H9 (cell line): ENCODE data around the gene RAB40C. TPM values are rescaled to one million over a fixed set of nuclear protein-coding genes. Genes with fewer than 3 reads are reported as not detected.

Source experiments
- DNase-seq: peaks from one replicate; pipeline ENCODE4 v3.0.0-alpha.2; 2017
- H2AFZ ChIP-seq: one replicate; pipeline ENCODE4 v1.6.1; 2013; ENCODE audit warnings: mild to moderate bottlenecking, low read length, control low read depth, moderate library complexity
- H2AK5ac ChIP-seq: 2 replicates; pipeline ENCODE4 v1.6.1; 2013; ENCODE audit warnings: low read length, control low read depth, mixed read lengths; ENCODE audit not compliant: insufficient read length
- H2BK120ac ChIP-seq: one replicate; pipeline ENCODE4 v1.6.1; 2013; ENCODE audit warnings: low read depth, mild to moderate bottlenecking, low read length, control low read depth, inconsistent platforms; ENCODE audit not compliant: poor library complexity, severe bottlenecking
- H2BK12ac ChIP-seq: 2 replicates; pipeline ENCODE4 v1.6.1; 2013; ENCODE audit warnings: low read length, control low read depth, mixed read lengths, low read depth; ENCODE audit not compliant: insufficient read length
- H2BK15ac ChIP-seq: 2 replicates; pipeline ENCODE4 v1.6.1; 2013; ENCODE audit warnings: low read depth, low read length, control low read depth
- H2BK20ac ChIP-seq: one replicate; pipeline ENCODE4 v1.6.1; 2013; ENCODE audit warnings: low read depth, mild to moderate bottlenecking, low read length, control low read depth, inconsistent platforms; ENCODE audit not compliant: poor library complexity, severe bottlenecking
- H2BK5ac ChIP-seq: 2 replicates; pipeline ENCODE4 v1.6.1; 2013; ENCODE audit warnings: low read length, control low read depth, mixed read lengths; ENCODE audit not compliant: insufficient read length
- H3K14ac ChIP-seq: 2 replicates; pipeline ENCODE4 v1.6.1; 2013; ENCODE audit warnings: low read length, control low read depth; ENCODE audit not compliant: insufficient read depth
- H3K18ac ChIP-seq: 2 replicates; pipeline ENCODE4 v1.6.1; 2013; ENCODE audit warnings: low read depth, mild to moderate bottlenecking, mixed read lengths, low read length, control low read depth; ENCODE audit not compliant: insufficient read length
- H3K23ac ChIP-seq: 2 replicates; pipeline ENCODE4 v1.6.1; 2013; ENCODE audit warnings: low read length, control low read depth, mixed read lengths, low read depth; ENCODE audit not compliant: insufficient read length
- H3K23me2 ChIP-seq: 2 replicates; pipeline ENCODE4 v1.6.1; 2013; ENCODE audit warnings: low read depth, mild to moderate bottlenecking, mixed read lengths, low read length, control low read depth; ENCODE audit not compliant: insufficient read length, poor library complexity, severe bottlenecking
- H3K27ac ChIP-seq: 2 replicates; pipeline ENCODE4 v1.5.1; 2013; ENCODE audit warnings: low read length, control low read depth, mixed read lengths, low read depth; ENCODE audit not compliant: insufficient read length
- H3K27me3 ChIP-seq: 2 replicates; pipeline ENCODE4 v1.6.1; 2013; ENCODE audit warnings: low read length, control low read depth, inconsistent platforms; ENCODE audit not compliant: insufficient read depth
- H3K4ac ChIP-seq: 2 replicates; pipeline ENCODE4 v1.6.1; 2013; ENCODE audit warnings: low read depth, mild to moderate bottlenecking, control low read depth, inconsistent platforms, low read length, moderate library complexity
- H3K4me1 ChIP-seq: 2 replicates; pipeline ENCODE4 v1.6.1; 2013; ENCODE audit warnings: low read length, control low read depth, inconsistent platforms; ENCODE audit not compliant: insufficient read depth
- H3K4me2 ChIP-seq: 2 replicates; pipeline ENCODE4 v1.6.1; 2013; ENCODE audit warnings: low read length, control low read depth, mixed read lengths; ENCODE audit not compliant: insufficient read length, insufficient read depth
- H3K56ac ChIP-seq: 2 replicates; pipeline ENCODE4 v1.6.1; 2013; ENCODE audit warnings: low read depth, mild to moderate bottlenecking, mixed read lengths, low read length, control low read depth; ENCODE audit not compliant: insufficient read length
- H3K79me1 ChIP-seq: 2 replicates; pipeline ENCODE4 v1.6.1; 2013; ENCODE audit warnings: low read depth, mild to moderate bottlenecking, moderate library complexity, low read length, control low read depth, inconsistent platforms; ENCODE audit not compliant: insufficient read depth, poor library complexity, severe bottlenecking
- H3K79me2 ChIP-seq: 2 replicates; pipeline ENCODE4 v1.6.1; 2013; ENCODE audit warnings: low read length, control low read depth, inconsistent platforms; ENCODE audit not compliant: insufficient read depth
- H3K9ac ChIP-seq: 2 replicates; pipeline ENCODE4 v1.6.1; 2013; ENCODE audit warnings: low read length, control low read depth, mixed read lengths; ENCODE audit not compliant: insufficient read length; ENCODE audit errors: extremely low read depth
- H3K9me3 ChIP-seq: one replicate; pipeline ENCODE4 v1.6.1; 2013; ENCODE audit warnings: low read depth, low read length, inconsistent platforms; ENCODE audit not compliant: control insufficient read depth
- H3T11ph ChIP-seq: one replicate; pipeline ENCODE4 v1.6.1; 2013; ENCODE audit warnings: mild to moderate bottlenecking, low read length, control low read depth, inconsistent platforms
- H4K20me1 ChIP-seq: one replicate; pipeline ENCODE4 v1.6.1; 2013; ENCODE audit not compliant: control insufficient read depth, insufficient read length, insufficient read depth
- H4K5ac ChIP-seq: 2 replicates; pipeline ENCODE4 v1.6.1; 2013; ENCODE audit warnings: low read depth, mild to moderate bottlenecking, mixed read lengths, low read length, control low read depth; ENCODE audit not compliant: insufficient read length
- H4K8ac ChIP-seq: replicated peaks from 2 replicates; pipeline ENCODE4 v1.6.1; 2013; ENCODE audit warnings: low read length, control low read depth, mixed read lengths, low read depth; ENCODE audit not compliant: insufficient read length
- H4K91ac ChIP-seq: 2 replicates; pipeline ENCODE4 v1.6.1; 2013; ENCODE audit warnings: low read depth, mild to moderate bottlenecking, moderate library complexity, mixed read lengths, low read length, control low read depth; ENCODE audit not compliant: insufficient read length
- H3K27ac Mint-ChIP-seq, 3 experiments: 2 replicates in 2 of 3; 3 replicates in 1 of 3; pipeline ENCODE4 v1.8.0; 2020 to 2021; ENCODE audit warnings: mixed read lengths in 3 of 3, mild to moderate bottlenecking in 1 of 3, moderate library complexity in 1 of 3
- H3K27me3 Mint-ChIP-seq: 2 replicates; pipeline ENCODE4 v1.8.0; 2021; ENCODE audit warnings: low read depth, mild to moderate bottlenecking, moderate library complexity, mixed read lengths
- H3K36me3 Mint-ChIP-seq, 3 experiments: 2 replicates in 2 of 3; 3 replicates in 1 of 3; pipeline ENCODE4 v1.8.0; 2020 to 2021; ENCODE audit warnings: low read depth in 3 of 3, mixed read lengths in 3 of 3; ENCODE audit not compliant: insufficient read depth in 1 of 3
- H3K4me1 Mint-ChIP-seq, 2 experiments: 2 replicates each; pipeline ENCODE4 v1.8.0; 2020; ENCODE audit warnings: mixed read lengths in 2 of 2
- H3K4me3 Mint-ChIP-seq, 2 experiments: 2 replicates in 1 of 2; 3 replicates in 1 of 2; pipeline ENCODE4 v1.8.0; 2020 to 2021; ENCODE audit warnings: mild to moderate bottlenecking in 2 of 2, mixed read lengths in 2 of 2, moderate library complexity in 1 of 2
- H3K9me3 Mint-ChIP-seq, 2 experiments: 2 replicates in 1 of 2; 3 replicates in 1 of 2; pipeline ENCODE4 v1.8.0; 2020; ENCODE audit warnings: mild to moderate bottlenecking in 2 of 2, mixed read lengths in 2 of 2, moderate library complexity in 1 of 2
- WGBS: extraction: QIAGEN DNeasy Blood & Tissue Kit; methylation state at CpG from one replicate; pipeline ENCODE4 v1.1.7; 2013; ENCODE audit warnings: missing lambda C conversion rate, low lambda C conversion rate, mixed read lengths; ENCODE audit not compliant: insufficient read length; ENCODE audit errors: extremely low coverage; 5-methylcytosine and 5-hydroxymethylcytosine counted together
- total RNA-seq: library from RNA; stranded (reverse); gene quantifications from 2 replicates; pipeline ENCODE4 v1.2.1, GENCODE V29; 2021
- TF ChIP-seq, protein P1 (sequence below): fragments of 200-600 bp; sonication (generic); conservative IDR thresholded peaks from 3 replicates; pipeline ENCODE4 v1.8.0; 2021; ENCODE audit warnings: antibody characterized with exemption, mild to moderate bottlenecking

Gene RAB40C
- total RNA-seq, 1 experiment from 2014 or later = 19.1 TPM

DNA sequence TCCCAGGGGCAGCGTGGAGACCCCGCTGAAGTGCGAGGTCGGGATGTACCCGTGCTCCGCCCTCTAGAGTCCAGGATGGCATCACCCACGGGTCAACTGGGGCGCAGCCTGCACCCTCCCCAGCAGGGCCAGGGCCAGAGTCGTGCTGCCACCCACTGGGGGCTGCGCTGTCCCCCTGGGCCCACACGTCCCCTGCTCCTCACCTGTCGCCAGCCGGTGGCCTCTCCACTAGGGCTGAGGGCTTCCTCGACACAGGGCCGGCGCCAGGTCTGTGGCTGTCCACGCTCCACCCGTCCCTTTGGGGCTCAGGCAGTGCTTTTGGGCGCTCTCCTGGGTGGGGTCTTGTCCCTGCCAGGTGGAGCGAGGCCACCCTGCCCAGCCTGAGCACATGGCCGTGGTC lies 41.3 kb upstream of the RAB40C start:
- Histone ChIP-seq H3K4ac (no peak overlapping the region), H3K18ac (no peak overlapping the region), H2BK15ac (no peak overlapping the region), H3K27ac (no peak overlapping the region), H3K4me2 (no peak overlapping the region), H3K14ac (no peak overlapping the region), H3K23me2 (no peaks in the 10 kb centered on the region), H3K79me2 (no peaks in the 10 kb centered on the region), H3K9ac (no peak overlapping the region), H3K27me3 (no peaks in the 10 kb centered on the region), H2BK12ac (no peak overlapping the region), H3K56ac (no peak overlapping the region), H2AFZ (no peak overlapping the region), H4K20me1 (no peaks in the 10 kb centered on the region), H4K5ac (no peak overlapping the region), H3K9me3 (no peaks in the 10 kb centered on the region), H3K23ac (no peak overlapping the region), H2BK120ac (no peak overlapping the region), H2BK20ac (no peak overlapping the region), H2AK5ac (no peak overlapping the region), H3K4me1 (no peaks in the 10 kb centered on the region), H2BK5ac (no peak overlapping the region), H3T11ph (no peak overlapping the region), H4K8ac (no peak overlapping the region), H3K79me1 (no peaks in the 10 kb centered on the region), H4K91ac (no peak overlapping the region)
- no peaks in the 10 kb centered on the region for H3K27me3 Mint-ChIP-seq
- no CpG with 5 or more reads among the region's 21 CpGs for WGBS
- H3K36me3 Mint-ChIP-seq = peaks cover 0 to 6% (median 2%) of the 10 kb centered on the region in 3 experiments; a peak in 3 of 7 replicates
- DNase-seq = no peak
- H3K4me3 Mint-ChIP-seq = no peak overlapping the region
- H3K9me3 Mint-ChIP-seq = no peaks in the 10 kb centered on the region
- H3K27ac Mint-ChIP-seq = no peak overlapping the region
- H3K4me1 Mint-ChIP-seq = no peaks in the 10 kb centered on the region
- TF ChIP-seq, protein P1, sequence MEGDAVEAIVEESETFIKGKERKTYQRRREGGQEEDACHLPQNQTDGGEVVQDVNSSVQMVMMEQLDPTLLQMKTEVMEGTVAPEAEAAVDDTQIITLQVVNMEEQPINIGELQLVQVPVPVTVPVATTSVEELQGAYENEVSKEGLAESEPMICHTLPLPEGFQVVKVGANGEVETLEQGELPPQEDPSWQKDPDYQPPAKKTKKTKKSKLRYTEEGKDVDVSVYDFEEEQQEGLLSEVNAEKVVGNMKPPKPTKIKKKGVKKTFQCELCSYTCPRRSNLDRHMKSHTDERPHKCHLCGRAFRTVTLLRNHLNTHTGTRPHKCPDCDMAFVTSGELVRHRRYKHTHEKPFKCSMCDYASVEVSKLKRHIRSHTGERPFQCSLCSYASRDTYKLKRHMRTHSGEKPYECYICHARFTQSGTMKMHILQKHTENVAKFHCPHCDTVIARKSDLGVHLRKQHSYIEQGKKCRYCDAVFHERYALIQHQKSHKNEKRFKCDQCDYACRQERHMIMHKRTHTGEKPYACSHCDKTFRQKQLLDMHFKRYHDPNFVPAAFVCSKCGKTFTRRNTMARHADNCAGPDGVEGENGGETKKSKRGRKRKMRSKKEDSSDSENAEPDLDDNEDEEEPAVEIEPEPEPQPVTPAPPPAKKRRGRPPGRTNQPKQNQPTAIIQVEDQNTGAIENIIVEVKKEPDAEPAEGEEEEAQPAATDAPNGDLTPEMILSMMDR = no peak
